GM13977 (cell line): Measurements from ENCODE around the gene PARD3.

Experiments used
- DNase-seq: peaks from one replicate; pipeline ENCODE4 v3.0.0; 2012; ENCODE audit warnings: low spot score
- CTCF ChIP-seq: IDR thresholded peaks from 2 replicates; pipeline ENCODE4 v1.5.1; 2012; ENCODE audit warnings: mild to moderate bottlenecking, control low read depth; ENCODE audit not compliant: insufficient read depth; ENCODE audit errors: extremely low read depth, missing control alignments
- in situ Hi-C: fragments of 300-500 bp; cut with MboI; formaldehyde crosslinking; loops from one replicate; pipeline ENCODE4 v1.12.0; 2022; ENCODE audit warnings: low sequenced_read_pairs, low pct_unique_long_range_greater_than_20kb, mixed read lengths, inconsistent platforms; ENCODE audit not compliant: unreplicated experiment

Gene PARD3

GRCh38 chr10:34297541-34298345, 517.4 kb downstream of the PARD3 start:
- no peak for TF ChIP-seq CTCF
- DNase-seq, result no peak
- in situ Hi-C loops, result no loop called here

- DNase-seq, result no peak
- in situ Hi-C loops, result no loop called here
- no peak for TF ChIP-seq CTCF
These were observed 520.0 kb downstream of the PARD3 start for GRCh38 chr10:34295142-34295548.

GRCh38 chr10:34294137-34294536, 521.0 kb downstream of the PARD3 start:
- DNase-seq, result no peak
- TF ChIP-seq CTCF, result no peak
- in situ Hi-C loops, result no loop called here

- in situ Hi-C loops, result no loop called here
- DNase-seq, result no peak
- no peak for TF ChIP-seq CTCF
These were observed 522.4 kb downstream of the PARD3 start for GRCh38 chr10:34292675-34293074.

GRCh38 chr10:34292194-34292565, 522.9 kb downstream of the PARD3 start:
- no peak for DNase-seq
- TF ChIP-seq CTCF, result no peak
- in situ Hi-C loops, result no loop called here

GRCh38 chr10:34291466-34292193, 523.5 kb downstream of the PARD3 start:
- no peak for TF ChIP-seq CTCF
- DNase-seq, result no peak
- in situ Hi-C loops, result no loop called here
